GM23248 (cell line): Measurements from ENCODE around the gene TMEM131L. TPM values are rescaled to one million over a fixed set of nuclear protein-coding genes. Genes with fewer than 3 reads are reported as not detected.

Experiments
- DNase-seq: peaks from one replicate; pipeline ENCODE4 v3.0.0-alpha.2; 2015
- H2AFZ ChIP-seq: fragments of 200-600 bp; sonication (generic); 2 replicates; pipeline ENCODE4 v1.6.1; 2016; ENCODE audit warnings: antibody characterized with exemption
- H3F3A ChIP-seq: fragments of 200-600 bp; sonication (generic); 2 replicates; pipeline ENCODE4 v1.6.1; 2016; ENCODE audit warnings: mild to moderate bottlenecking, antibody characterized with exemption, mixed run types; ENCODE audit not compliant: insufficient read depth
- H3K27ac ChIP-seq: fragments of 200-600 bp; sonication (generic); 2 replicates; pipeline ENCODE4 v1.5.1; 2016; ENCODE audit warnings: mild to moderate bottlenecking
- H3K27me3 ChIP-seq: fragments of 200-600 bp; sonication (generic); replicated peaks from 2 replicates; pipeline ENCODE4 v1.6.1; 2016; ENCODE audit warnings: mild to moderate bottlenecking; ENCODE audit not compliant: insufficient read depth
- H3K36me3 ChIP-seq: fragments of 200-600 bp; sonication (generic); 2 replicates; pipeline ENCODE4 v1.6.1; 2016; ENCODE audit warnings: low read depth, mild to moderate bottlenecking
- H3K4me1 ChIP-seq: fragments of 200-600 bp; sonication (generic); 2 replicates; pipeline ENCODE4 v1.6.1; 2016; ENCODE audit warnings: mild to moderate bottlenecking; ENCODE audit not compliant: insufficient read depth
- H3K4me2 ChIP-seq: fragments of 200-600 bp; sonication (generic); one replicate; pipeline ENCODE4 v1.6.1; 2016; ENCODE audit warnings: mild to moderate bottlenecking; ENCODE audit not compliant: unreplicated experiment
- H3K4me3 ChIP-seq: fragments of 200-600 bp; sonication (generic); 2 replicates; pipeline ENCODE4 v1.5.1; 2016; ENCODE audit warnings: mild to moderate bottlenecking
- H3K79me2 ChIP-seq: fragments of 200-600 bp; sonication (generic); 2 replicates; pipeline ENCODE4 v1.6.1; 2016; ENCODE audit warnings: mild to moderate bottlenecking; ENCODE audit not compliant: insufficient read depth
- H3K9ac ChIP-seq: fragments of 200-600 bp; sonication (generic); 2 replicates; pipeline ENCODE4 v1.6.1; 2016; ENCODE audit warnings: mild to moderate bottlenecking
- H3K9me2 ChIP-seq: fragments of 200-600 bp; sonication (generic); 2 replicates; pipeline ENCODE4 v1.6.1; 2016; ENCODE audit warnings: mixed run types, mild to moderate bottlenecking, moderate library complexity; ENCODE audit not compliant: insufficient read depth
- H3K9me3 ChIP-seq: fragments of 200-600 bp; sonication (generic); one replicate; pipeline ENCODE4 v1.6.1; 2017; ENCODE audit warnings: low read depth
- H4K20me1 ChIP-seq: fragments of 200-600 bp; sonication (generic); 2 replicates; pipeline ENCODE4 v1.6.0; 2016; ENCODE audit not compliant: insufficient read depth
- EZH2 ChIP-seq: fragments of 200-600 bp; sonication (generic); IDR thresholded peaks from 2 replicates; pipeline ENCODE4 v1.6.1; 2018; ENCODE audit warnings: antibody characterized with exemption, mild to moderate bottlenecking; ENCODE audit not compliant: insufficient read depth, poor library complexity, severe bottlenecking
- EZH2phosphoT487 ChIP-seq: fragments of 200-600 bp; sonication (generic); IDR thresholded peaks from 2 replicates; pipeline ENCODE4 v1.6.1; 2018; ENCODE audit warnings: antibody characterized with exemption, moderate library complexity, mild to moderate bottlenecking, low read depth; ENCODE audit not compliant: insufficient read depth
- WGBS, 2 experiments: methylation state at CpG; one replicate each; pipeline ENCODE4 v1.1.6; 2015 to 2017; ENCODE audit warnings: low lambda C conversion rate in 2 of 2, low coverage in 1 of 2; ENCODE audit errors: missing lambda C conversion rate in 2 of 2; 5-methylcytosine and 5-hydroxymethylcytosine counted together
- in situ Hi-C: fragments of 300-500 bp; cut with MboI; formaldehyde crosslinking; loops from 2 replicates; pipeline ENCODE4 v1.15.0; 2020
- polyA plus RNA-seq: library from polyadenylated mRNA; unstranded; fragments of >200 nt; fragmentation: Nextera tagmentation; extraction: Ambion mirVana; gene quantifications from 2 replicates; pipeline ENCODE4 v1.2.1, GENCODE V29; 2016
- total RNA-seq: library from RNA; depleted of rRNA; stranded (reverse); fragments of >200 nt; shearing (Covaris generic); gene quantifications from 2 replicates; pipeline ENCODE4 v1.2.3, GENCODE V29; 2014

The TMEM131L gene
- total and polyA plus RNA-seq, 2 experiments from 2014 or later, result 8.7 to 11.1 TPM

DNA sequence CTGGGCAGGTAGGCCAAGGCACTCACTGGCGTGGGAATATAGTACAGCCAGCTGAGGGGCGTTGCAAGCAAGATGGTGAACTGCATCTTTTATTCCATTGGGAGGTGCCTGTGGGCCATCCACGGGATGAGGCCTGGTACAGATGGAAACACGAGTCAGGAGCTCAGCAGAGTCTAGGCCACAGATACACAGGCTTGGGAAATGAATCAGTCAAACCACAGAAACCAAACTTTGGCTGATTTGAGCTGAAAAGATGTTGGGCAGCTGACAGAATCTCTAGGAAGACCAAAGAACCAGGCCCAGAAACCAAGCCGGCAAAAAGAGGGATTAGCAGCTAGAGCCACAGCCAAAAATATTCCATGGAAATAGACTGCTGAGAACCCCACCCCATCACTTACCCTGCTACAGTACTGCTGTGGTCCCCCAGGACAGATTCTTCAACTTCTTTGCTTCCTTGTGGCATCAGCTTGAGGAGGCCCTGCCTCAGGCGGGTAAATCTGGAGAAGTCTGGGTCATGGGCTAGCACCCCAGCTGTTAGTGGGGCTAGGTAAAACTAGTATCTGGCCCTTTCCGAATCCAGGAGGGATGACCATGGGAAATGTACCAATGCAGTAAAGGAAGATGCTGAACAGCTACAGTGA lies 75.4 kb downstream of the TMEM131L start:
- peak overlapping the region; percentile 47 for H3K27ac ChIP-seq

DNA sequence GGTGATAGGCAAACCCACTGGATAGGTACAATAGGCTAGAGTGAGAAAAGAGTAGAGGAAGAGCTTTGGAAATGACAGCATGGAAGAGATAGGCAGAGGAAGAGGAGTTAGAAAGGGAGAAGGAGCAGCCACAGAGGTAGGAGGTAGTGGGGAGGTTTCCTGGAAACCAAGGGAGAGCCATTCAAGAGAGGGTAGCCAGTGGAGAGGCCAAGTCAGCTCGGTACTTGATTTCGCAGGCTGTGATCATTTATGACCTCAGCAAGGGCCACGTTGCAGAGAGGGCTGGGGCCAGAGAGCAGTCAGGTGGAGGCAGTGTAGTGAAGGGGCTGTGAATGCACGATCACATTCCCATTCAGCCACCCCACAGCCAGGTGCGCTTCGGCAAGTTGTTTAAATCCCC lies 76.0 kb downstream of the TMEM131L start:
- H3K27ac ChIP-seq, result peak overlapping the region; percentile 47; the same call in 1 of the 2 replicates
- no peak for TF ChIP-seq EZH2phosphoT487
- TF ChIP-seq EZH2, result no peak
- no peaks in the 10 kb centered on the region for H4K20me1 ChIP-seq
- no peaks in the 10 kb centered on the region for H3K9me2 ChIP-seq
- whole genome bisulfite sequencing, 2 experiments, result 88 to 89% methylated on average over 6 of the region's 6 CpGs
- H3K4me3 ChIP-seq, result no peak overlapping the region
- H3K27me3 ChIP-seq, result no peaks in the 10 kb centered on the region
- in situ Hi-C loops, result no loop called here
- no peak overlapping the region for H2AFZ ChIP-seq
- 0 out of 2 replicates have a peak, but pooled peaks cover 4% of the 10 kb centered on the region for H3K79me2 ChIP-seq
- no peaks in the 10 kb centered on the region for H3K36me3 ChIP-seq
- H3F3A ChIP-seq, result peaks cover 15% of the 10 kb centered on the region
- no peaks in the 10 kb centered on the region for H3K9me3 ChIP-seq
- peaks cover 23% of the 10 kb centered on the region for H3K4me1 ChIP-seq
- no peak for DNase-seq
- no peak overlapping the region for H3K4me2 ChIP-seq
- H3K9ac ChIP-seq, result no peak overlapping the region

More for the DNA sequence above, 75.4 kb downstream of the TMEM131L start:
- Histone ChIP-seq H4K20me1 (no peaks in the 10 kb centered on the region), H3K4me3 (no peak overlapping the region), H3K4me2 (no peak overlapping the region), H3K9me3 (no peaks in the 10 kb centered on the region), H3K79me2 (0 out of 2 replicates have a peak, but pooled peaks cover 4% of the 10 kb centered on the region), H3K27me3 (no peaks in the 10 kb centered on the region), H3K4me1 (peaks cover 23% of the 10 kb centered on the region), H3K9me2 (no peaks in the 10 kb centered on the region), H3F3A (peaks cover 15% of the 10 kb centered on the region), H2AFZ (no peak overlapping the region), H3K9ac (no peak overlapping the region), H3K36me3 (no peaks in the 10 kb centered on the region)
- WGBS, 2 experiments, result 51 to 58% methylated on average over 7 of the region's 7 CpGs
- in situ Hi-C loops, result no loop called here
- DNase-seq, result peak; percentile 92
- TF ChIP-seq EZH2phosphoT487 (no peak), EZH2 (no peak)

- H3K4me1 ChIP-seq, result peaks cover 23% of the 10 kb centered on the region
- 0 out of 2 replicates have a peak, but pooled peaks cover 4% of the 10 kb centered on the region for H3K79me2 ChIP-seq
- DNase-seq, result no peak
- H3K36me3 ChIP-seq, result no peaks in the 10 kb centered on the region
- H3K27me3 ChIP-seq, result no peaks in the 10 kb centered on the region
- 83 to 88% methylated on average over 6 of the region's 6 CpGs for WGBS, 2 experiments
- no peak overlapping the region for H3K9ac ChIP-seq
- H3K9me3 ChIP-seq, result no peaks in the 10 kb centered on the region
- H3K4me2 ChIP-seq, result no peak overlapping the region
- in situ Hi-C loops, result no loop called here
- peaks cover 15% of the 10 kb centered on the region for H3F3A ChIP-seq
- no peak overlapping the region for H3K4me3 ChIP-seq
- no peak for TF ChIP-seq EZH2phosphoT487
- TF ChIP-seq EZH2, result no peak
- no peak overlapping the region for H2AFZ ChIP-seq
- H3K27ac ChIP-seq, result no peak overlapping the region
- H3K9me2 ChIP-seq, result no peaks in the 10 kb centered on the region
- no peaks in the 10 kb centered on the region for H4K20me1 ChIP-seq
Measured at GRCh38 chr4:153542834-153543233, 76.7 kb downstream of the TMEM131L start.

DNA sequence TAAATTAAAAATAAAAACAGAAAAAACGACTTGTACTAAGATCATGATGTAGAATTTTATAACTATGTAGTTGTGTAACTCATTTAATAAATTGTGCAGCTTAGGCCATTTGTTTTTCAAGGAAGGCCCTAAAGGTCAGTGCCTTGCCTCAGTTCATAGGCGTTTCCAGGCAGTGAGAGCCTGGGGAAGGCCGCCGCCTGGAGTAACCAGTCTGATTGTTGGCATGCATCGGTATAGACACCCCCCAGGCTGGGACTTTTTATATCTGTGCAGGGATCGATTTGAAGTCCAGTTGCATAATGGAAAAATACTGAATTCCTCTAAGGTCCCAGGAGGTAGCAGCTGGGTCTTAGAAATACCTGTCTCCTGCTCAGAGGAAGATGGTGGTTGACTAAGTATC lies 77.2 kb downstream of the TMEM131L start:
- WGBS, 2 experiments, result 89% methylated on average over 6 of the region's 6 CpGs
- in situ Hi-C loops, result no loop called here
- H2AFZ ChIP-seq, result no peak overlapping the region

More for the DNA sequence above, 77.2 kb downstream of the TMEM131L start:
- TF ChIP-seq EZH2 (no peak), EZH2phosphoT487 (no peak)
- no peaks in the 10 kb centered on the region for H4K20me1 ChIP-seq
- DNase-seq, result no peak
- no peak overlapping the region for H3K9ac ChIP-seq
- H3F3A ChIP-seq, result peaks cover 15% of the 10 kb centered on the region
- H3K27me3 ChIP-seq, result no peaks in the 10 kb centered on the region
- no peak overlapping the region for H3K4me2 ChIP-seq
- no peaks in the 10 kb centered on the region for H3K9me3 ChIP-seq
- H3K79me2 ChIP-seq, result 0 out of 2 replicates have a peak, but pooled peaks cover 4% of the 10 kb centered on the region
- peaks cover 21% of the 10 kb centered on the region for H3K4me1 ChIP-seq
- no peak overlapping the region for H3K27ac ChIP-seq
- H3K4me3 ChIP-seq, result no peak overlapping the region
- no peaks in the 10 kb centered on the region for H3K9me2 ChIP-seq
- no peaks in the 10 kb centered on the region for H3K36me3 ChIP-seq
